Loucy (cell line): Measurements from ENCODE around the gene KLRB1.

Experiments used
- H2AFZ ChIP-seq: fragments of 200-600 bp; sonication (generic); 2 replicates; pipeline ENCODE4 v1.6.0; 2016; ENCODE audit warnings: antibody characterized with exemption, mild to moderate bottlenecking, low read length, moderate library complexity
- H3F3A ChIP-seq: fragments of 200-600 bp; 2 replicates; pipeline ENCODE4 v1.6.0; 2016; ENCODE audit warnings: antibody characterized with exemption, low read depth, mild to moderate bottlenecking
- H3K27me3 ChIP-seq: fragments of 200-600 bp; sonication (generic); 2 replicates; pipeline ENCODE4 v1.6.1; 2014; ENCODE audit warnings: low read length, mild to moderate bottlenecking; ENCODE audit not compliant: insufficient read depth, poor library complexity, severe bottlenecking
- H3K36me3 ChIP-seq: fragments of 200-600 bp; sonication (generic); 2 replicates; pipeline ENCODE4 v1.6.1; 2016; ENCODE audit warnings: low read length; ENCODE audit not compliant: insufficient read depth
- H3K4me1 ChIP-seq: fragments of 200-600 bp; sonication (generic); 2 replicates; pipeline ENCODE4 v1.5.1; 2014; ENCODE audit warnings: low read length, mild to moderate bottlenecking; ENCODE audit not compliant: insufficient read depth, poor library complexity, severe bottlenecking
- H3K4me2 ChIP-seq: fragments of 200-600 bp; sonication (generic); 2 replicates; pipeline ENCODE4 v1.6.0; 2014; ENCODE audit warnings: antibody characterized with exemption, low read length, low read depth, mild to moderate bottlenecking; ENCODE audit not compliant: poor library complexity, severe bottlenecking
- H3K4me3 ChIP-seq: fragments of 200-600 bp; sonication (generic); 2 replicates; pipeline ENCODE4 v1.5.1; 2014; ENCODE audit warnings: low read length, mild to moderate bottlenecking, mixed read lengths; ENCODE audit not compliant: poor library complexity, severe bottlenecking
- H3K79me2 ChIP-seq: fragments of 200-600 bp; sonication (generic); 2 replicates; pipeline ENCODE4 v1.6.1; 2014; ENCODE audit warnings: low read length; ENCODE audit not compliant: insufficient read depth
- H3K9ac ChIP-seq: fragments of 200-600 bp; sonication (generic); 2 replicates; pipeline ENCODE4 v1.6.0; 2014; ENCODE audit warnings: mild to moderate bottlenecking, low read depth, low read length, moderate library complexity; ENCODE audit not compliant: poor library complexity, severe bottlenecking
- H3K9me2 ChIP-seq: fragments of 200-600 bp; sonication (generic); replicated peaks from 2 replicates; pipeline ENCODE4 v1.6.1; 2016; ENCODE audit warnings: low read depth, low read length, mixed read lengths
- H3K9me3 ChIP-seq: fragments of 200-600 bp; sonication (generic); 2 replicates; pipeline ENCODE4 v1.6.1; 2014; ENCODE audit warnings: mild to moderate bottlenecking, antibody characterized with exemption, low read length, low read depth; ENCODE audit not compliant: insufficient read depth
- H4K20me1 ChIP-seq: fragments of 200-600 bp; sonication (generic); 2 replicates; pipeline ENCODE4 v1.6.0; 2014; ENCODE audit warnings: antibody characterized with exemption, low read length, mild to moderate bottlenecking; ENCODE audit not compliant: insufficient read depth, poor library complexity, severe bottlenecking
- EZH2phosphoT487 ChIP-seq: fragments of 200-600 bp; IDR thresholded peaks from 2 replicates; pipeline ENCODE4 v1.6.1; 2018; ENCODE audit warnings: antibody characterized with exemption, mild to moderate bottlenecking, moderate library complexity, borderline replicate concordance
- TF ChIP-seq, protein P1 (sequence below): fragments of 200-600 bp; sonication (generic); conservative IDR thresholded peaks from 2 replicates; pipeline ENCODE4 v1.5.1; 2014; ENCODE audit warnings: mild to moderate bottlenecking, antibody characterized with exemption, low read length

The KLRB1 gene

DNA sequence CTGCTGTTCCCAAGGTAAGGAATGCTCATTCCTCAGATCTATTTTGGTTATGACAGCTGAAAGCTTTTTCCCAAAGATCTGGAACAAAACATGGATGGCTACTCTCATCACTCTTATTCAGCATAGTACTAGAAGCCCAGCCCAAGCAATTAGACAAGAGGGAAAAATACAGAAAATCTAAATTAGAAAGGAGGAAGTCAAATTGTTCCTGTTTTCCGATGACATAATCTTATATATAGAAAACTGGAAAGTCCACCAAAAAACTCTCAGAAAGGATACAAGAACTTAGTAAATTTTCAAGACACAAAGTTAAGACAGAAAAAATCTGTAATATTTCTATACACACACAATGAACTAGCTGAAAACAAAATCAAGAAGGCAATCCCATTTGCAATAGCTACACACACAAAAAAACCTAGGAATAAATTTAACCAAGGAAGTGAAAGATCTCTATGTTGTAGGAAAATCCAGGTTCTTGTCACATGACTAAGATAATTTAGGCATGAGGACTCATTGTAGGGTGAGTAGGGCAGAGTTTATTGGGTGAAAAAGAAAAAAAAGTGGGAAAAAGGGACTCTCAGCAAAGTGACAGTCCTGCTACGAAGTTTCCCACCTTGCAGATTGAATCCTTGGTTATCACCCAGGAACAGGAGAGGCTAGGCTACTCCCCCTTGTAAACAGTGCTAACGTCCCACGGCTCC is 28.6 kb upstream of the KLRB1 start:
- H4K20me1 ChIP-seq, result no peaks in the 10 kb centered on the region
- H3K9me3 ChIP-seq, result 0 out of 2 replicates have a peak, but pooled peaks cover 5% of the 10 kb centered on the region
- TF ChIP-seq, protein P1, sequence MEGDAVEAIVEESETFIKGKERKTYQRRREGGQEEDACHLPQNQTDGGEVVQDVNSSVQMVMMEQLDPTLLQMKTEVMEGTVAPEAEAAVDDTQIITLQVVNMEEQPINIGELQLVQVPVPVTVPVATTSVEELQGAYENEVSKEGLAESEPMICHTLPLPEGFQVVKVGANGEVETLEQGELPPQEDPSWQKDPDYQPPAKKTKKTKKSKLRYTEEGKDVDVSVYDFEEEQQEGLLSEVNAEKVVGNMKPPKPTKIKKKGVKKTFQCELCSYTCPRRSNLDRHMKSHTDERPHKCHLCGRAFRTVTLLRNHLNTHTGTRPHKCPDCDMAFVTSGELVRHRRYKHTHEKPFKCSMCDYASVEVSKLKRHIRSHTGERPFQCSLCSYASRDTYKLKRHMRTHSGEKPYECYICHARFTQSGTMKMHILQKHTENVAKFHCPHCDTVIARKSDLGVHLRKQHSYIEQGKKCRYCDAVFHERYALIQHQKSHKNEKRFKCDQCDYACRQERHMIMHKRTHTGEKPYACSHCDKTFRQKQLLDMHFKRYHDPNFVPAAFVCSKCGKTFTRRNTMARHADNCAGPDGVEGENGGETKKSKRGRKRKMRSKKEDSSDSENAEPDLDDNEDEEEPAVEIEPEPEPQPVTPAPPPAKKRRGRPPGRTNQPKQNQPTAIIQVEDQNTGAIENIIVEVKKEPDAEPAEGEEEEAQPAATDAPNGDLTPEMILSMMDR, result no peak
- peaks cover 8% of the 10 kb centered on the region for H3K4me1 ChIP-seq
- no peaks in the 10 kb centered on the region for H3F3A ChIP-seq
- no peaks in the 10 kb centered on the region for H3K9me2 ChIP-seq
- no peaks in the 10 kb centered on the region for H3K36me3 ChIP-seq
- H3K27me3 ChIP-seq, result no peaks in the 10 kb centered on the region
- H3K79me2 ChIP-seq, result no peaks in the 10 kb centered on the region
- H3K4me2 ChIP-seq, result no peak overlapping the region
- H3K4me3 ChIP-seq, result no peak overlapping the region
- H3K9ac ChIP-seq, result no peak overlapping the region
- no peak overlapping the region for H2AFZ ChIP-seq

DNA sequence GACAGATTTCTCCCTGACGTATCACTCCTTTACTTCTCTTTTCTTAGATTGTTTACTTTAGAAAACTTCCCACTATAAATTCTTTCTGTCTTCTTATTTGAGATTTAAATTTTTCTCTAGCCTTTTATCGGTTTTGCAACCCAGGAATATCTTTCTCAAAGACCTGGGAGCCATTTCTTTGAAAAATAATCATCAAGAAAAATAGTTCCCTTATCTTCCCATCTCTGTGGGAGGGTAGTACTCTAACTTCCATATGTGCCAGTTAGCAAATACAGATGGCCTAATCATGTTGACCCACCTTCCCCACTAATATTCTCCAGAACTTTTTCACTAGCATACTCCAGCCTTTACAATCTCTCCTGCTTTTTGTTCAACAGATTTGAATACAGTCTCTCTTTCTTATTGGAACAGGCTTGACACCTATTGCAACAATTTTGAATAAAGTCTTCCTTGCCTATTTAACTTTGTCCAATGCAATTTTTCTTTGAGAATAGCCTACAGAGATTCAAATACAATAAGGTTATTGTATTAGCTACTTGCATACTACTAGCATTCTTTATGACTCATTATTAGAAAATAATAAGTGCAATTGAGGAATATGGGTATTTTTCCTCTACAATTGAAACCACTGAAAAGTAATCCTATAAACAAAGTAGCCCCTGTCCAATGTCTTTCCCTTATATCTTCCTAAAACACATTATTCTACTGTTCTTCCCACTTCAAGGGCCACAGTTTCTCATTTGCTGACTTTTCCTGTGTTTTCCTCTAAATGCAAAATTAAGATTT is 27.4 kb upstream of the KLRB1 start:
- Histone ChIP-seq H3K4me3 (no peak overlapping the region), H3F3A (no peaks in the 10 kb centered on the region), H3K36me3 (no peaks in the 10 kb centered on the region), H3K27me3 (no peaks in the 10 kb centered on the region), H3K4me1 (peaks cover 8% of the 10 kb centered on the region), H4K20me1 (no peaks in the 10 kb centered on the region), H3K9me3 (0 out of 2 replicates have a peak, but pooled peaks cover 5% of the 10 kb centered on the region), H3K4me2 (no peak overlapping the region), H3K9me2 (no peaks in the 10 kb centered on the region), H2AFZ (no peak overlapping the region), H3K79me2 (no peaks in the 10 kb centered on the region), H3K9ac (no peak overlapping the region)
- TF ChIP-seq EZH2phosphoT487, result no peak
- TF ChIP-seq, protein P1, result no peak

DNA sequence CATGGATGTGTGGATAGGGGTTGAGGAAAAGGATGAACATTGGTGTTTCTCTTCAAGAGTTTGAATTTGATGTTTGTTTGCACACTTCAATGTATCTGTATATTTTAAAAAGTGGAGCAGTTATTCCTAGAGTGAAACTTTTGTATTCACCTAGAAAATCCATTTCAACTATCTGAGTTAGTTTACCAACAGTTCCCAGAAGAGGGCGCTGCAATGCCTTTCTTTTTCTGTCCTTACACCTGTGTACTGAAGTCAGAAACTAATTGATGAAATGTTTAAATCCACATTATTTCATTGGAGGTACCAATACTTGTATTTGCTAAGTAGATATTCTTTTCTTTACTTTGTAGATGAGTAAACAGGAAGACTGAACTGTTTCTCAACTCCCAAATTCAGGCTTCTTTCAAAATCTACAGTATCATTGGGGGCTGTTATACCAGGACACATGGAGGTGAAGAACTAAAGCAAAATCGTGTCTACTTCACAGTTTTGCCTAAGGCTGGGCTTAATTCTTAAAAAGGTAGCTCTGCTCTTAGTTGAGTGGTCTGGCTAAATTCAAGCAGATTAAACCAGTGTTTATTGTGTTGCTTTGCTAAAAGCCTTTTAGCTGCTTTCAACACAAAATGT is 26.6 kb upstream of the KLRB1 start:
- TF ChIP-seq EZH2phosphoT487, result no peak
- TF ChIP-seq, protein P1, result peak; percentile 90
- H4K20me1 ChIP-seq, result no peaks in the 10 kb centered on the region
- 0 out of 2 replicates have a peak, but pooled peaks cover under 1% of the 10 kb centered on the region for H3K9me3 ChIP-seq
- H3K79me2 ChIP-seq, result no peaks in the 10 kb centered on the region
- H3K4me2 ChIP-seq, result no peak overlapping the region
- H2AFZ ChIP-seq, result no peak overlapping the region
- peaks cover 8% of the 10 kb centered on the region for H3K4me1 ChIP-seq
- H3K27me3 ChIP-seq, result no peaks in the 10 kb centered on the region
- no peak overlapping the region for H3K4me3 ChIP-seq
- H3K36me3 ChIP-seq, result no peaks in the 10 kb centered on the region
- H3K9ac ChIP-seq, result no peak overlapping the region
- H3F3A ChIP-seq, result no peaks in the 10 kb centered on the region
- no peaks in the 10 kb centered on the region for H3K9me2 ChIP-seq
